Heart left ventricle (tissue), 13 donors: ENCODE results near the gene ARHGDIB.

Experiments used
- CTCF ChIP-seq, 12 donors: fragments of 200-600 bp; sonication (generic) in 4 of 12; IDR thresholded peaks; one replicate each; pipeline versions ENCODE4 v1.5.0 to v1.8.0; 2018 to 2022; ENCODE audit warnings: antibody characterized with exemption in 12 of 12, mild to moderate bottlenecking in 5 of 12
- POLR2A ChIP-seq, 2 donors: fragments of 450-650 bp; IDR thresholded peaks; one replicate each; pipeline ENCODE4 v1.6.1; 2017; ENCODE audit warnings: antibody characterized with exemption in 2 of 2, mild to moderate bottlenecking in 2 of 2, moderate library complexity in 2 of 2
- donor health status: ischemic (EF 13 %, LVEDD 7.1; RV severe dilation, severe dysfunction).
- donor health status: DM: no; HTN: yes; CAD: no.
- donor health status: DM: no; HTN: no; CAD: no.
- donor health status: ischemic (EF 25% LVEDD 6.9; RV normal size, moderate dysfunction).
- donor health status: ischemic (EF 25% LVEDD 5.7; RV mildly dilated, moderate dysfunction).
- donor health status: ischemic (EF 35%, LVEDD 5.7; RV mildly dilated, moderate dysfunction).
- donor health status: nonischemic (EF 11% LVEDD 7.7; RV severe dilation, severe dysfunction).
- donor health status: DM: yes; HTN: yes; CAD: no.
- donor health status: PGD.
- donor health status: ischemic (EF 29% LVEDD 5.4; RV normal size, mild dysfunction).
- donor health status: nonischemic (EF 23%, LVEDD 6.1; RV moderate dilation, normal function).

GRCh38 chr12:14931359-14931758 is 30.0 kb downstream of the ARHGDIB start:
- no peak for TF ChIP-seq CTCF (IDR thresholded peaks at IDR 0.05)
- TF ChIP-seq POLR2A (IDR thresholded peaks at IDR 0.05), result no peak
